Astrocyte (in vitro differentiated cells and primary cell): Measurements from ENCODE around the gene CTNNAL1. TPM values are rescaled to one million over a fixed set of nuclear protein-coding genes. Genes with fewer than 3 reads are reported as not detected.
"Not testable (repeated sequence)": the region's sequence is repeated elsewhere in the genome, so short reads cannot be mapped to it uniquely, and the experiment has no call there.

ENCODE experiments used
- DNase-seq: peaks from one replicate; pipeline ENCODE4 v3.0.0-alpha.2; 2010; ENCODE audit warnings: low read depth
- FAIRE-seq: peaks from 2 replicates; lab custom pipeline; 2011; peaks lifted over from hg19 to GRCh38; lab: Jason Lieb, UNC
- H2AFZ ChIP-seq: 2 replicates; pipeline ENCODE4 v1.6.0; 2012; ENCODE audit warnings: low read depth, low read length, inconsistent platforms
- H3K27ac ChIP-seq: 2 replicates; pipeline ENCODE4 v1.5.1; 2011; ENCODE audit warnings: low read depth, low read length, inconsistent platforms
- H3K27me3 ChIP-seq: 2 replicates; pipeline ENCODE4 v1.6.0; 2011; ENCODE audit warnings: low read length, inconsistent platforms; ENCODE audit not compliant: insufficient read depth
- H3K36me3 ChIP-seq: 2 replicates; pipeline ENCODE4 v1.5.1; 2011; ENCODE audit warnings: low read length, inconsistent platforms; ENCODE audit not compliant: insufficient read depth
- H3K4me1 ChIP-seq: 2 replicates; pipeline ENCODE4 v1.5.1; 2011; ENCODE audit warnings: low read length, inconsistent platforms; ENCODE audit not compliant: insufficient read depth
- H3K4me2 ChIP-seq: 2 replicates; pipeline ENCODE4 v1.6.0; 2012; ENCODE audit warnings: low read length, inconsistent platforms
- H3K4me3 ChIP-seq: 2 replicates; pipeline ENCODE4 v1.5.1; 2011; ENCODE audit warnings: low read depth, mild to moderate bottlenecking, low read length, inconsistent platforms; ENCODE audit not compliant: insufficient read depth
- H3K79me2 ChIP-seq: 2 replicates; pipeline ENCODE4 v1.6.0; 2012; ENCODE audit warnings: mild to moderate bottlenecking, low read length, inconsistent platforms; ENCODE audit not compliant: insufficient read depth
- H3K9ac ChIP-seq: 2 replicates; pipeline ENCODE4 v1.6.0; 2012; ENCODE audit warnings: mild to moderate bottlenecking, low read length, inconsistent platforms
- H3K9me3 ChIP-seq: 2 replicates; pipeline ENCODE4 v1.5.1; 2012; ENCODE audit warnings: low read depth, mild to moderate bottlenecking, low read length, inconsistent platforms; ENCODE audit not compliant: insufficient read depth
- H4K20me1 ChIP-seq: 2 replicates; pipeline ENCODE4 v1.6.0; 2012; ENCODE audit warnings: low read length, inconsistent platforms; ENCODE audit not compliant: insufficient read depth
- H3K27ac Mint-ChIP-seq: one replicate; pipeline ENCODE4 v1.8.0; 2021; ENCODE audit warnings: mild to moderate bottlenecking, mixed read lengths; ENCODE audit not compliant: unreplicated experiment
- H3K27me3 Mint-ChIP-seq: one replicate; pipeline ENCODE4 v1.8.0; 2021; ENCODE audit warnings: low read depth, mixed read lengths; ENCODE audit not compliant: unreplicated experiment
- H3K36me3 Mint-ChIP-seq: one replicate; pipeline ENCODE4 v1.8.0; 2021; ENCODE audit warnings: low read depth, mixed read lengths; ENCODE audit not compliant: unreplicated experiment
- H3K4me1 Mint-ChIP-seq: one replicate; pipeline ENCODE4 v1.8.0; 2021; ENCODE audit warnings: low read depth, mixed read lengths; ENCODE audit not compliant: unreplicated experiment
- H3K4me3 Mint-ChIP-seq: one replicate; pipeline ENCODE4 v1.8.0; 2021; ENCODE audit warnings: mild to moderate bottlenecking, moderate library complexity, mixed read lengths; ENCODE audit not compliant: unreplicated experiment
- H3K9me3 Mint-ChIP-seq: one replicate; pipeline ENCODE4 v1.8.0; 2021; ENCODE audit warnings: mild to moderate bottlenecking, mixed read lengths; ENCODE audit not compliant: unreplicated experiment
- CTCF ChIP-seq: IDR thresholded peaks from 2 replicates; pipeline ENCODE4 v1.5.1; 2011; ENCODE audit warnings: low read depth, mild to moderate bottlenecking, inconsistent platforms, low read length, moderate library complexity; ENCODE audit not compliant: insufficient read depth
- EZH2 ChIP-seq: IDR thresholded peaks from 2 replicates; pipeline ENCODE4 v1.6.1; 2012; ENCODE audit warnings: mild to moderate bottlenecking, low read length, inconsistent platforms; ENCODE audit not compliant: insufficient read depth
- total RNA-seq: library from RNA; stranded (reverse); gene quantifications from 2 replicates; pipeline ENCODE4 v1.2.1, GENCODE V29; 2021

The CTNNAL1 gene
- total RNA-seq, 1 donor from 2014 or later = 35.1 TPM

DNA sequence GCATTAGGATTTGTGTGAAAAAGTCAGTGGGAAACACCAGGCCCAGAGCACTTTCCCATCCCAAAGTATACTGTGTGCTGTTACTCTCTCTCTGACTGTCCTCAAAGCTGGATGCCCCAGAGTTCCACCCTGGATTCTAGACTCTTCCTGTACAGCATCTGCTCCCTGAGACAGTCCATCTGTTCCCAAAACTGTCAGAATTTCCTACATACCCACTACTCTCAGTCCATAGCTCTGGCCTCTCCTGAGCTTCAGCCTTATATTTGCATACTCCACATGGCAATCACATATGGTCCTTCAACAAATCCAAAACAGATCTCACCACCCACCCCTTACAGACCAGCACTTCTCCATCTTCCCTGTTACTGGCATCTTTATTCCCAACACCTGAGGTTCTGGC is 88.8 kb downstream of the CTNNAL1 start:
- H3K36me3 Mint-ChIP-seq = peaks cover 18% of the 10 kb centered on the region
- Histone ChIP-seq H3K79me2 (no peaks in the 10 kb centered on the region), H3K9ac (no peak overlapping the region), H3K27ac (no peak overlapping the region), H3K4me3 (no peak overlapping the region), H3K9me3 (no peaks in the 10 kb centered on the region), H3K27me3 (no peaks in the 10 kb centered on the region), H3K4me1 (no peaks in the 10 kb centered on the region), H2AFZ (no peak overlapping the region), H3K36me3 (peaks cover 35% of the 10 kb centered on the region), H4K20me1 (no peaks in the 10 kb centered on the region), H3K4me2 (no peak overlapping the region)
- no peaks in the 10 kb centered on the region for H3K27me3 Mint-ChIP-seq
- H3K27ac Mint-ChIP-seq = no peak overlapping the region
- TF ChIP-seq EZH2 (no peak), CTCF (no peak)
- H3K4me1 Mint-ChIP-seq = no peaks in the 10 kb centered on the region
- FAIRE-seq = no peak
- no peak overlapping the region for H3K4me3 Mint-ChIP-seq
- H3K9me3 Mint-ChIP-seq = no peaks in the 10 kb centered on the region
- no peak for DNase-seq

- Histone ChIP-seq H3K9ac (no peak overlapping the region), H4K20me1 (no peaks in the 10 kb centered on the region), H2AFZ (no peak overlapping the region), H3K9me3 (no peaks in the 10 kb centered on the region), H3K36me3 (peaks cover 38% of the 10 kb centered on the region), H3K4me2 (no peak overlapping the region), H3K27ac (no peak overlapping the region), H3K4me3 (no peak overlapping the region), H3K27me3 (no peaks in the 10 kb centered on the region), H3K4me1 (no peaks in the 10 kb centered on the region), H3K79me2 (no peaks in the 10 kb centered on the region)
- Mint-ChIP-seq H3K27me3 (no peaks in the 10 kb centered on the region), H3K36me3 (peaks cover 17% of the 10 kb centered on the region), H3K27ac (no peak overlapping the region), H3K9me3 (no peaks in the 10 kb centered on the region), H3K4me1 (no peaks in the 10 kb centered on the region), H3K4me3 (no peak overlapping the region)
- FAIRE-seq (no peak), DNase-seq (no peak)
- no peak for TF ChIP-seq EZH2
- no peak for TF ChIP-seq CTCF
Observed at GRCh38 chr9:108921200-108921599, 92.1 kb downstream of the CTNNAL1 start.

GRCh38 chr9:108920401-108920800 is 92.9 kb downstream of the CTNNAL1 start:
- not testable (repeated sequence) for H3K4me1 ChIP-seq, H4K20me1 ChIP-seq, DNase-seq, H3K4me3 Mint-ChIP-seq, H3K27ac ChIP-seq, H3K9me3 Mint-ChIP-seq, H2AFZ ChIP-seq, FAIRE-seq, H3K9me3 ChIP-seq, H3K27me3 ChIP-seq, H3K4me2 ChIP-seq, H3K79me2 ChIP-seq, H3K4me1 Mint-ChIP-seq, H3K4me3 ChIP-seq, H3K27ac Mint-ChIP-seq, H3K9ac ChIP-seq, H3K27me3 Mint-ChIP-seq
- peaks cover 36% of the 10 kb centered on the region for H3K36me3 ChIP-seq
- peaks cover 17% of the 10 kb centered on the region for H3K36me3 Mint-ChIP-seq
